ENCODE results near the gene OR51A4. TPM values are rescaled to one million over a fixed set of nuclear protein-coding genes. Genes with fewer than 3 reads are reported as not detected.

Gene OR51A4
- total RNA-seq, 4 donors from 2014 or later, result not detected

- TF ChIP-seq CTCF (IDR thresholded peaks at IDR 0.05; ENCODE audit: low read depth), result no peak
These were observed 23.2 kb downstream of the OR51A4 start, which contains the start of gene OR51G1 for GRCh38 chr11:4924239-4924638. Gene OR51G1, minus strand, starts transcription at chr11:4924339. Its CDS starts 0 bp downstream, at chr11:4924339.

GRCh38 chr11:4922304-4922703, 25.1 kb downstream of the OR51A4 start:
- TF ChIP-seq CTCF (IDR thresholded peaks at IDR 0.05; ENCODE audit: low read depth), result no peak

- no peak for TF ChIP-seq CTCF (IDR thresholded peaks at IDR 0.05; ENCODE audit: low read depth)
These were observed 25.6 kb downstream of the OR51A4 start for GRCh38 chr11:4921796-4922195.

GRCh38 chr11:4919250-4919649, 28.2 kb downstream of the OR51A4 start, which contains the start of gene OR51G2:
Gene OR51G2, minus strand, starts transcription at chr11:4919350. Its CDS starts 3,687 bp downstream, at chr11:4915663.
- no peak for TF ChIP-seq CTCF (IDR thresholded peaks at IDR 0.05; ENCODE audit: low read depth)

- no peak for TF ChIP-seq CTCF (IDR thresholded peaks at IDR 0.05; ENCODE audit: low read depth)
These were observed 30.8 kb downstream of the OR51A4 start for GRCh38 chr11:4916581-4916980.

GRCh38 chr11:4903484-4903883, 43.9 kb downstream of the OR51A4 start, which contains the start of gene OR51A7:
Gene OR51A7, plus strand, starts transcription at chr11:4903783. Its CDS starts 3,587 bp downstream, at chr11:4907370.
- no peak for TF ChIP-seq CTCF (IDR thresholded peaks at IDR 0.05; ENCODE audit: low read depth)

Other genes with a start within 250 kb of the OR51A4 start
- gene OR51E2, start 249.8 kb downstream of the OR51A4 start, total RNA-seq, result under 1 TPM in 2 of 4 donors, not detected in 2; 0.17 to 0.33 TPM
- gene MMP26, start 242.8 kb downstream of the OR51A4 start, total RNA-seq, result not detected
- gene OR51F1, start 177.7 kb downstream of the OR51A4 start, total RNA-seq, result not detected
- gene OR52R1, start 143.2 kb downstream of the OR51A4 start, total RNA-seq, result not detected
- not detected for gene OR51F2, start 126.3 kb downstream of the OR51A4 start, total RNA-seq
- not detected for gene OR51S1, start 98.4 kb downstream of the OR51A4 start, total RNA-seq
- not detected for gene OR51T1, start 65.7 kb downstream of the OR51A4 start, total RNA-seq
- not detected for gene OR51A7, start 43.8 kb downstream of the OR51A4 start, total RNA-seq
- not detected for gene OR51G2, start 28.3 kb downstream of the OR51A4 start, total RNA-seq
- not detected for gene OR51G1, start 23.3 kb downstream of the OR51A4 start, total RNA-seq
- gene OR51A2, start 8.1 kb upstream of the OR51A4 start, total RNA-seq, result not detected
- not detected for gene OR51L1, start 47.2 kb upstream of the OR51A4 start, total RNA-seq
- gene OR52J3, start 98.9 kb upstream of the OR51A4 start, total RNA-seq, result not detected
- not detected for gene OR52E2, start 112.0 kb upstream of the OR51A4 start, total RNA-seq
- gene OR52E1, start 122.0 kb upstream of the OR51A4 start, total RNA-seq, result not detected
- gene OR52A5, start 190.8 kb upstream of the OR51A4 start, total RNA-seq, result not detected
- gene OR52A1, start 207.2 kb upstream of the OR51A4 start, total RNA-seq, result not detected